Smooth muscle cell (in vitro differentiated cells): ENCODE results near the gene RTL1. TPM values are rescaled to one million over a fixed set of nuclear protein-coding genes. Genes with fewer than 3 reads are reported as not detected.

Experiments
- DNase-seq: peaks from one replicate; lab custom pipeline; 2025; ENCODE audit not compliant: unreplicated experiment; lab: John Stamatoyannopoulos, UW
- H2AFZ ChIP-seq: fragments of 200-600 bp; sonication (generic); 2 replicates; pipeline ENCODE4 v1.6.0; 2016; ENCODE audit warnings: antibody characterized with exemption, low read depth, mild to moderate bottlenecking
- H3F3A ChIP-seq: fragments of 200-600 bp; sonication (generic); 2 replicates; pipeline ENCODE4 v1.6.0; 2017; ENCODE audit warnings: antibody characterized with exemption, low read depth
- H3K27ac ChIP-seq: fragments of 200-600 bp; sonication (generic); 2 replicates; pipeline ENCODE4 v1.5.1; 2016; ENCODE audit warnings: low read depth, mild to moderate bottlenecking
- H3K27me3 ChIP-seq: fragments of 200-600 bp; sonication (generic); 2 replicates; pipeline ENCODE4 v1.6.1; 2016; ENCODE audit warnings: low read depth, mild to moderate bottlenecking
- H3K36me3 ChIP-seq: fragments of 200-600 bp; sonication (generic); 2 replicates; pipeline ENCODE4 v1.5.1; 2016; ENCODE audit warnings: low read depth
- H3K4me1 ChIP-seq: fragments of 200-600 bp; sonication (generic); 2 replicates; pipeline ENCODE4 v1.5.1; 2016; ENCODE audit warnings: low read depth
- H3K4me2 ChIP-seq: fragments of 200-600 bp; sonication (generic); 2 replicates; pipeline ENCODE4 v1.6.0; 2016; ENCODE audit warnings: mild to moderate bottlenecking
- H3K4me3 ChIP-seq: fragments of 200-600 bp; sonication (generic); 2 replicates; pipeline ENCODE4 v1.5.1; 2016; ENCODE audit warnings: mild to moderate bottlenecking
- H3K79me2 ChIP-seq: fragments of 200-600 bp; sonication (generic); 2 replicates; pipeline ENCODE4 v1.6.0; 2016; ENCODE audit warnings: low read depth, mild to moderate bottlenecking
- H3K9ac ChIP-seq: fragments of 200-600 bp; sonication (generic); 2 replicates; pipeline ENCODE4 v1.6.0; 2016; ENCODE audit warnings: low read depth
- H3K9me3 ChIP-seq: fragments of 200-600 bp; sonication (generic); replicated peaks from 2 replicates; pipeline ENCODE4 v1.5.1; 2016; ENCODE audit warnings: low read depth
- H4K20me1 ChIP-seq: fragments of 200-600 bp; sonication (generic); 2 replicates; pipeline ENCODE4 v1.6.0; 2016; ENCODE audit warnings: low read depth
- WGBS: methylation state at CpG from one replicate; pipeline ENCODE4 v1.1.7; 2016; ENCODE audit warnings: low lambda C conversion rate; 5-methylcytosine and 5-hydroxymethylcytosine counted together
- polyA plus RNA-seq: library from polyadenylated mRNA; unstranded; fragments of >200 nt; fragmentation: Nextera tagmentation; extraction: Ambion mirVana; gene quantifications from 2 replicates; pipeline ENCODE4 v1.2.1, GENCODE V29; 2016
- total RNA-seq: library from RNA; depleted of rRNA; stranded (reverse); fragments of >200 nt; gene quantifications from 2 replicates; pipeline ENCODE4 v1.2.3, GENCODE V29; 2014
- TF ChIP-seq, protein P1 (sequence below): fragments of 200-600 bp; sonication (generic); IDR thresholded peaks from 2 replicates; pipeline ENCODE4 v1.5.1; 2017; ENCODE audit warnings: borderline replicate concordance, mild to moderate bottlenecking, antibody characterized with exemption; ENCODE audit not compliant: insufficient read depth, poor library complexity, severe bottlenecking

Gene RTL1
- total and polyA plus RNA-seq, 2 experiments from 2014 or later = 6.7 to 13.9 TPM

DNA sequence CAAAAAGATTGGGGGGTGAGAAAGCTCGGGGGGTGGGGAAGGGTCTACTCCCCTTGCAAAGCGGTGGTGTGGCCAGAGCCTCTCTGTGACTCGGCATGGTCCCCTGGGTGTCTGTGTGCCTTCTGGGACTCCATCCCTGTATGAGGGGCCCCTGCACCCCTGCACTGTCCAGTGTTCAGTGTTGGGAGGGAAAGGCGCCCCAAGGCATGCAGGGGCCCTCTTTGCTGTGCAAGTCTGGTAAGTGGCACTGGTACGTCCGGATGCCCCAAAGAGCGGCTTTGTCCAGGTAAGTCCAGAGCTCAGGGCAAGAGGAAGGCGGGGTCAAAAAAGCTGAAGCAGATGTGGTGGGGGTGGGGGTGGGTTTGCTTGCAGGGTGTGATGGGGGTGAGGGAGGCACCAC lies 23.7 kb downstream of the RTL1 start:
- Histone ChIP-seq H3K9me3 (no peaks in the 10 kb centered on the region), H3K27ac (no peak overlapping the region), H3K36me3 (no peaks in the 10 kb centered on the region), H3K79me2 (no peaks in the 10 kb centered on the region), H2AFZ (no peak overlapping the region), H3K4me3 (no peak overlapping the region), H3K27me3 (no peaks in the 10 kb centered on the region), H3K9ac (no peak overlapping the region), H3K4me2 (no peak overlapping the region), H3K4me1 (no peaks in the 10 kb centered on the region), H4K20me1 (no peaks in the 10 kb centered on the region), H3F3A (no peaks in the 10 kb centered on the region)
- DNase-seq = no peak
- WGBS = 99% methylated on average over 8 of the region's 8 CpGs
- TF ChIP-seq, protein P1, sequence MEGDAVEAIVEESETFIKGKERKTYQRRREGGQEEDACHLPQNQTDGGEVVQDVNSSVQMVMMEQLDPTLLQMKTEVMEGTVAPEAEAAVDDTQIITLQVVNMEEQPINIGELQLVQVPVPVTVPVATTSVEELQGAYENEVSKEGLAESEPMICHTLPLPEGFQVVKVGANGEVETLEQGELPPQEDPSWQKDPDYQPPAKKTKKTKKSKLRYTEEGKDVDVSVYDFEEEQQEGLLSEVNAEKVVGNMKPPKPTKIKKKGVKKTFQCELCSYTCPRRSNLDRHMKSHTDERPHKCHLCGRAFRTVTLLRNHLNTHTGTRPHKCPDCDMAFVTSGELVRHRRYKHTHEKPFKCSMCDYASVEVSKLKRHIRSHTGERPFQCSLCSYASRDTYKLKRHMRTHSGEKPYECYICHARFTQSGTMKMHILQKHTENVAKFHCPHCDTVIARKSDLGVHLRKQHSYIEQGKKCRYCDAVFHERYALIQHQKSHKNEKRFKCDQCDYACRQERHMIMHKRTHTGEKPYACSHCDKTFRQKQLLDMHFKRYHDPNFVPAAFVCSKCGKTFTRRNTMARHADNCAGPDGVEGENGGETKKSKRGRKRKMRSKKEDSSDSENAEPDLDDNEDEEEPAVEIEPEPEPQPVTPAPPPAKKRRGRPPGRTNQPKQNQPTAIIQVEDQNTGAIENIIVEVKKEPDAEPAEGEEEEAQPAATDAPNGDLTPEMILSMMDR = no peak

DNA sequence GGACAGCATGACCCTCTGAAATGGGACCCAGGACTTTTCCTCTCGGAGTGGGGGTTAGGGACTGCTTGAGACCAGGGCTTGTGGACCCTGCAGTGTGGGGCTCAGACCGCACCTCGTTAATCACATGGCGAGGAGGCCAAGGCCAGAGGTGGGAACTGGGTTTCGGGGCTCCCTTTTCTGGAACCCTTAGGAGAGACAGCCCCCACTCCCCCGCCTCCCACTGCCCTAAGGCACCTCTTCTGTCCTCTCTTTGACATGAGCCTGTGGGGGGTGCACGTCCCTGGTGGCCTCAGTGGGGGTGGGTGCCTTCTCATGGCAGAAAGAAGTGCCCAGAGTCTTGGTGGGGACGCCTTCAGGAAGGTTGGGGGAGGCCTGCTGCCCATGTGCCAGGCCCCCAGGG lies 24.3 kb downstream of the RTL1 start:
- Histone ChIP-seq H3K4me3 (no peak overlapping the region), H3K4me2 (no peak overlapping the region), H3K4me1 (no peaks in the 10 kb centered on the region), H3K9ac (no peak overlapping the region), H3K36me3 (no peaks in the 10 kb centered on the region), H3K27ac (no peak overlapping the region), H4K20me1 (no peaks in the 10 kb centered on the region), H3K9me3 (no peaks in the 10 kb centered on the region), H3K79me2 (no peaks in the 10 kb centered on the region), H3K27me3 (no peaks in the 10 kb centered on the region), H2AFZ (no peak overlapping the region), H3F3A (no peaks in the 10 kb centered on the region)
- TF ChIP-seq, protein P1 = no peak
- DNase-seq = no peak
- WGBS = 96% methylated on average over 8 of the region's 8 CpGs

DNA sequence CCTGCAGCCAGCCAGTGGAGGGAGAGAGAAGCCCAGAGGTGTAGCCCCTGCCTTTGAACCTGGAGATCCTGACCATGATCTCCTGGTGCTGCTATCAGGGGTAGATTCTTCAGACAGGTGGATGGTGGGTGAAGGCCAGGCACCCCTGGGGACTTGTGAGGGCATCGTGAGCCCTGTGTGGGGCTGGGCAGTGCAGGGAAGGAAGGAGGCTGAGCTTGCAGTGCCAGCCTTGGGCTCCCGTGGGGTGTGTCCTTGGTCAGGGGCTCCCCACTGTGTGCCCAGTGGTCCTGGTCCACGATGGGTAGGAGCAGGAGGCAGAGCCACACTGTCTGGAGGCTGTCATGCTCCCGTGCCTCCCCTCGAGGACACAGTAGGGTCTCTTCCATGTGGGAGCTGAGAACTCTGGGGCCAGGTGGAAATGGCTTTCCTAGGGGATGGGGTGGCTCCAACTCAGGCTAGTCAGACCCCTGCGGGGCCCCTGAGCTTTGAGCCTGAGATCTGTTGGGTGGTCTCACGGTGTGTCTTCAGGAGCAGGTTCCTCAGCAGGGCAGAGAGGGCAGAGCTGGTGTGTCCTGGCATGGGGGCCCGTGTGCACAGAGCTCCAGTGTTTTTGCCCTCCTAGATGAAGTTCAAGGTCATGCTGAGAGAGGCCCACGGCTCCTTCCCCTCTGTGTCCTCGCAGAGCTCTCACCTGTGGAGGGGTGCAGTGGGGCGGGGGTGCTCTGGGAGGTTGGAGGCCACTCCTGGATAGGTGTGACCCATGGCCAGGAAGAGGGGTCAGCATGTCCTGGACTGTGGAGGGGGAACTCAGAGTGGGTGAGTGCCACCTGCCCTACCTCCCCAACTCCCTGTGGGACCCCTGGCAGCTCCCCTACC lies 25.0 kb downstream of the RTL1 start:
- no peak overlapping the region for H3K27ac ChIP-seq
- no peak overlapping the region for H3K4me2 ChIP-seq
- H3K36me3 ChIP-seq = no peaks in the 10 kb centered on the region
- DNase-seq = no peak
- TF ChIP-seq, protein P1 = no peak
- H3K27me3 ChIP-seq = no peaks in the 10 kb centered on the region
- 90% methylated on average over 11 of the region's 11 CpGs for WGBS
- H4K20me1 ChIP-seq = no peaks in the 10 kb centered on the region
- H2AFZ ChIP-seq = no peak overlapping the region
- no peak overlapping the region for H3K4me3 ChIP-seq
- no peaks in the 10 kb centered on the region for H3K9me3 ChIP-seq
- H3K4me1 ChIP-seq = no peaks in the 10 kb centered on the region
- H3K9ac ChIP-seq = no peak overlapping the region
- H3F3A ChIP-seq = no peaks in the 10 kb centered on the region
- H3K79me2 ChIP-seq = no peaks in the 10 kb centered on the region
